ENCODE data around the gene AGAP1. TPM values are rescaled to one million over a fixed set of nuclear protein-coding genes. Genes with fewer than 3 reads are reported as not detected.

The AGAP1 gene
- total and polyA plus RNA-seq, 4 donors, result 2.0 to 8.5 (median 5.4) TPM

- no peaks in the 10 kb centered on the region for H3K36me3 ChIP-seq (ENCODE audit: control insufficient read depth in 4 of 4, insufficient read depth in 3 of 4, low read depth in 1 of 4, low read length in 3 of 4)
- no peak overlapping the region for H3K27ac ChIP-seq (ENCODE audit: low read depth in 1 of 2, low read length in 2 of 2)
- H3K4me3 ChIP-seq (ENCODE audit: low read depth in 1 of 3, low read length in 3 of 3), result no peak overlapping the region
- no peaks in the 10 kb centered on the region for H3K4me1 ChIP-seq (ENCODE audit: control insufficient read depth in 4 of 4, insufficient read depth in 4 of 4, low read length in 3 of 4)
- no peaks in the 10 kb centered on the region for H3K9me3 ChIP-seq (ENCODE audit: control insufficient read depth in 4 of 4, low read length in 3 of 4)
- H3K9ac ChIP-seq (ENCODE audit: low read depth in 1 of 2, low read length in 2 of 2), result no peak overlapping the region
- DNase-seq (ENCODE audit: low spot score), result no peak
- no peaks in the 10 kb centered on the region for H3K27me3 ChIP-seq (ENCODE audit: control insufficient read depth in 4 of 4, insufficient read depth in 4 of 4, low read length in 3 of 4)
- 91% methylated on average over 8 of the region's 8 CpGs for WGBS
- TF ChIP-seq HNF4A (conservative IDR thresholded peaks at IDR 0.05) (no peak), FOXA1 (IDR thresholded peaks at IDR 0.05) (no peak)
- TF ChIP-seq, protein P1, sequence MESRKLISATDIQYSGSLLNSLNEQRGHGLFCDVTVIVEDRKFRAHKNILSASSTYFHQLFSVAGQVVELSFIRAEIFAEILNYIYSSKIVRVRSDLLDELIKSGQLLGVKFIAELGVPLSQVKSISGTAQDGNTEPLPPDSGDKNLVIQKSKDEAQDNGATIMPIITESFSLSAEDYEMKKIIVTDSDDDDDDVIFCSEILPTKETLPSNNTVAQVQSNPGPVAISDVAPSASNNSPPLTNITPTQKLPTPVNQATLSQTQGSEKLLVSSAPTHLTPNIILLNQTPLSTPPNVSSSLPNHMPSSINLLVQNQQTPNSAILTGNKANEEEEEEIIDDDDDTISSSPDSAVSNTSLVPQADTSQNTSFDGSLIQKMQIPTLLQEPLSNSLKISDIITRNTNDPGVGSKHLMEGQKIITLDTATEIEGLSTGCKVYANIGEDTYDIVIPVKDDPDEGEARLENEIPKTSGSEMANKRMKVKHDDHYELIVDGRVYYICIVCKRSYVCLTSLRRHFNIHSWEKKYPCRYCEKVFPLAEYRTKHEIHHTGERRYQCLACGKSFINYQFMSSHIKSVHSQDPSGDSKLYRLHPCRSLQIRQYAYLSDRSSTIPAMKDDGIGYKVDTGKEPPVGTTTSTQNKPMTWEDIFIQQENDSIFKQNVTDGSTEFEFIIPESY (IDR thresholded peaks at IDR 0.05), result no peak
Observed at GRCh38 chr2:235956281-235956970, 462.6 kb downstream of the AGAP1 start.

DNA sequence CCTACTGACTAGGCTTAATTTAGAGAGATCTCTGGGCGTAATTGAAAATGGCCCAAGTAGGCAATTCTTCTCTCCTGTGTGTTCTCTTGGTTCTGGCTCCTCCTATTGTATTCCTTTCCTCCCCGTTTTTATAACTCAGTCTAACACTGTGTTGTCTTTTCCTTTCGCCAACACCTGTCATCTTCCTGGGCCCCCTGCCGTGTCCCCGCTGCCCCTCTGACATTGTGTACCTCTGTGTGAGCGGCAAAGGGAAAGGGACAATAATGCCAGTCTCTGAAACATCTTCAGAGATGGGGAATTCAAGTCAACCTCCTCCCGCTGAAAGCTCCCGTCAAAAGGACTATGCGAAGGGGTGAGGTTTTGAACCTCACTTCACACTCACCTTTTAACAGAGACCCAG is 463.4 kb downstream of the AGAP1 start:
- Histone ChIP-seq H3K9ac (ENCODE audit: low read depth in 1 of 2, low read length in 2 of 2) (no peak overlapping the region), H3K9me3 (ENCODE audit: control insufficient read depth in 4 of 4, low read length in 3 of 4) (no peaks in the 10 kb centered on the region), H3K4me3 (ENCODE audit: low read depth in 1 of 3, low read length in 3 of 3) (no peak overlapping the region), H3K4me1 (ENCODE audit: control insufficient read depth in 4 of 4, insufficient read depth in 4 of 4, low read length in 3 of 4) (no peaks in the 10 kb centered on the region), H3K27ac (ENCODE audit: low read depth in 1 of 2, low read length in 2 of 2) (no peak overlapping the region), H3K27me3 (ENCODE audit: control insufficient read depth in 4 of 4, insufficient read depth in 4 of 4, low read length in 3 of 4) (no peaks in the 10 kb centered on the region), H3K36me3 (ENCODE audit: control insufficient read depth in 4 of 4, insufficient read depth in 3 of 4, low read depth in 1 of 4, low read length in 3 of 4) (no peaks in the 10 kb centered on the region)
- WGBS, result 95% methylated on average over 9 of the region's 9 CpGs
- no peak for DNase-seq (ENCODE audit: low spot score)
- TF ChIP-seq RXRA (IDR thresholded peaks at IDR 0.05), result no peak
- TF ChIP-seq TAF1 (conservative IDR thresholded peaks at IDR 0.05), result no peak
- TF ChIP-seq RAD21 (IDR thresholded peaks at IDR 0.05), result no peak
- TF ChIP-seq JUND (IDR thresholded peaks at IDR 0.05), result no peak
- TF ChIP-seq, protein P2, sequence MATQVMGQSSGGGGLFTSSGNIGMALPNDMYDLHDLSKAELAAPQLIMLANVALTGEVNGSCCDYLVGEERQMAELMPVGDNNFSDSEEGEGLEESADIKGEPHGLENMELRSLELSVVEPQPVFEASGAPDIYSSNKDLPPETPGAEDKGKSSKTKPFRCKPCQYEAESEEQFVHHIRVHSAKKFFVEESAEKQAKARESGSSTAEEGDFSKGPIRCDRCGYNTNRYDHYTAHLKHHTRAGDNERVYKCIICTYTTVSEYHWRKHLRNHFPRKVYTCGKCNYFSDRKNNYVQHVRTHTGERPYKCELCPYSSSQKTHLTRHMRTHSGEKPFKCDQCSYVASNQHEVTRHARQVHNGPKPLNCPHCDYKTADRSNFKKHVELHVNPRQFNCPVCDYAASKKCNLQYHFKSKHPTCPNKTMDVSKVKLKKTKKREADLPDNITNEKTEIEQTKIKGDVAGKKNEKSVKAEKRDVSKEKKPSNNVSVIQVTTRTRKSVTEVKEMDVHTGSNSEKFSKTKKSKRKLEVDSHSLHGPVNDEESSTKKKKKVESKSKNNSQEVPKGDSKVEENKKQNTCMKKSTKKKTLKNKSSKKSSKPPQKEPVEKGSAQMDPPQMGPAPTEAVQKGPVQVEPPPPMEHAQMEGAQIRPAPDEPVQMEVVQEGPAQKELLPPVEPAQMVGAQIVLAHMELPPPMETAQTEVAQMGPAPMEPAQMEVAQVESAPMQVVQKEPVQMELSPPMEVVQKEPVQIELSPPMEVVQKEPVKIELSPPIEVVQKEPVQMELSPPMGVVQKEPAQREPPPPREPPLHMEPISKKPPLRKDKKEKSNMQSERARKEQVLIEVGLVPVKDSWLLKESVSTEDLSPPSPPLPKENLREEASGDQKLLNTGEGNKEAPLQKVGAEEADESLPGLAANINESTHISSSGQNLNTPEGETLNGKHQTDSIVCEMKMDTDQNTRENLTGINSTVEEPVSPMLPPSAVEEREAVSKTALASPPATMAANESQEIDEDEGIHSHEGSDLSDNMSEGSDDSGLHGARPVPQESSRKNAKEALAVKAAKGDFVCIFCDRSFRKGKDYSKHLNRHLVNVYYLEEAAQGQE (IDR thresholded peaks at IDR 0.05), result no peak

DNA sequence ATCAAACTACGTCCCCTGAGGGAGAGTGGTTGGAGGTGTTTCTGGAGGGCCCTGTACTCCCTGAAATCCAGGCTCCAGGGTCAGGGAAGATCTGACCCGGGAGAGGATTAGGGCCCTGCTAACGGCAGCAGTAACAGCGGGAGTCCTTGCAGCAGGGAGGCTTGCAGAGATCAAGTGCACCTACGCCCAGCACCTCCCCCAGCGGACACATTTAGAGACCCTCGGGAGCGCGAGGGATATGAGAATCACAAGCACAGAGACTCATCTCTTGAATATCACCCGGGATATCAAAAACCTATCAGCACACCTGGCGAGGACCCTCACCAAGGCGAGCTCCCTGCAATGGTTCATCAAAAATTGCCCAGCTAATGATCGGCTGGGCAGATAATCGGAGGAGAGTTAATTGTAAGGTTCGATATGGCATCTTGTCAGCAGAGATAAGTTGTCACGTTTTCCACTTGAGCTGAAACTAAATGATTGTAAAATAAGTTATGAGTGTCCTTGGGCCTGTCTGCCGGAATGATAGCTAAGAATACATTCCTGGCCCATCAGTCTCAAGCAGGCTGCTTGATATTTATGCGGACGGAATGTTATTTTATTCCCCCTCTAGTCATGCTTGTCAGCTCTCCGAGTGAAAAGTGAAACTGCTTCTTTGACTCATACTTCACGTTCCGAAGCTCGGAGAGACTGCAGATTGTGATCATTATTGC is 464.5 kb downstream of the AGAP1 start:
- Histone ChIP-seq H3K36me3 (ENCODE audit: control insufficient read depth in 4 of 4, insufficient read depth in 3 of 4, low read depth in 1 of 4, low read length in 3 of 4) (no peaks in the 10 kb centered on the region), H3K27ac (ENCODE audit: low read depth in 1 of 2, low read length in 2 of 2) (no peak overlapping the region), H3K4me3 (ENCODE audit: low read depth in 1 of 3, low read length in 3 of 3) (no peak overlapping the region), H3K9me3 (ENCODE audit: control insufficient read depth in 4 of 4, low read length in 3 of 4) (no peaks in the 10 kb centered on the region), H3K4me1 (ENCODE audit: control insufficient read depth in 4 of 4, insufficient read depth in 4 of 4, low read length in 3 of 4) (no peaks in the 10 kb centered on the region), H3K27me3 (ENCODE audit: control insufficient read depth in 4 of 4, insufficient read depth in 4 of 4, low read length in 3 of 4) (no peaks in the 10 kb centered on the region), H3K9ac (ENCODE audit: low read depth in 1 of 2, low read length in 2 of 2) (no peak overlapping the region)
- WGBS, result 95% methylated on average over 23 of the region's 23 CpGs
- no peak for DNase-seq (ENCODE audit: low spot score)
- TF ChIP-seq NR2F2 (IDR thresholded peaks at IDR 0.05) (no peak), TAF1 (conservative IDR thresholded peaks at IDR 0.05) (no peak), FOXA1 (IDR thresholded peaks at IDR 0.05) (no peak), EGR1 (IDR thresholded peaks at IDR 0.05; ENCODE audit: low read depth in 2 of 2) (no peak), MAX (IDR thresholded peaks at IDR 0.05) (no peak), SP1 (IDR thresholded peaks at IDR 0.05) (no peak), ATF3 (IDR thresholded peaks at IDR 0.05) (no peak), JUND (IDR thresholded peaks at IDR 0.05) (no peak), CTCF (IDR thresholded peaks at IDR 0.05; ENCODE audit: low read depth, low read length, missing input control) (no peak), RAD21 (IDR thresholded peaks at IDR 0.05) (no peak), HNF4A (conservative IDR thresholded peaks at IDR 0.05) (no peak), FOXA2 (IDR thresholded peaks at IDR 0.05) (no peak), GABPA (IDR thresholded peaks at IDR 0.05 in 1 of 2, conservative IDR thresholded peaks at IDR 0.05 in 1 of 2) (no peak), RXRA (IDR thresholded peaks at IDR 0.05) (no peak)

All from liver (tissue), 9 donors.